ENCODE measurements around the gene KCND3.

The KCND3 gene

GRCh38 chr1:111923766-111924165 is 65.7 kb downstream of the KCND3 start:
- H3K4me3 ChIP-seq (ENCODE audit: low read length), result no peak overlapping the region
- TF ChIP-seq, protein P1, sequence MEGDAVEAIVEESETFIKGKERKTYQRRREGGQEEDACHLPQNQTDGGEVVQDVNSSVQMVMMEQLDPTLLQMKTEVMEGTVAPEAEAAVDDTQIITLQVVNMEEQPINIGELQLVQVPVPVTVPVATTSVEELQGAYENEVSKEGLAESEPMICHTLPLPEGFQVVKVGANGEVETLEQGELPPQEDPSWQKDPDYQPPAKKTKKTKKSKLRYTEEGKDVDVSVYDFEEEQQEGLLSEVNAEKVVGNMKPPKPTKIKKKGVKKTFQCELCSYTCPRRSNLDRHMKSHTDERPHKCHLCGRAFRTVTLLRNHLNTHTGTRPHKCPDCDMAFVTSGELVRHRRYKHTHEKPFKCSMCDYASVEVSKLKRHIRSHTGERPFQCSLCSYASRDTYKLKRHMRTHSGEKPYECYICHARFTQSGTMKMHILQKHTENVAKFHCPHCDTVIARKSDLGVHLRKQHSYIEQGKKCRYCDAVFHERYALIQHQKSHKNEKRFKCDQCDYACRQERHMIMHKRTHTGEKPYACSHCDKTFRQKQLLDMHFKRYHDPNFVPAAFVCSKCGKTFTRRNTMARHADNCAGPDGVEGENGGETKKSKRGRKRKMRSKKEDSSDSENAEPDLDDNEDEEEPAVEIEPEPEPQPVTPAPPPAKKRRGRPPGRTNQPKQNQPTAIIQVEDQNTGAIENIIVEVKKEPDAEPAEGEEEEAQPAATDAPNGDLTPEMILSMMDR (conservative IDR thresholded peaks at IDR 0.05; ENCODE audit: low read length), result no peak
- DNase-seq (ENCODE audit: low read depth), result no peak

DNA sequence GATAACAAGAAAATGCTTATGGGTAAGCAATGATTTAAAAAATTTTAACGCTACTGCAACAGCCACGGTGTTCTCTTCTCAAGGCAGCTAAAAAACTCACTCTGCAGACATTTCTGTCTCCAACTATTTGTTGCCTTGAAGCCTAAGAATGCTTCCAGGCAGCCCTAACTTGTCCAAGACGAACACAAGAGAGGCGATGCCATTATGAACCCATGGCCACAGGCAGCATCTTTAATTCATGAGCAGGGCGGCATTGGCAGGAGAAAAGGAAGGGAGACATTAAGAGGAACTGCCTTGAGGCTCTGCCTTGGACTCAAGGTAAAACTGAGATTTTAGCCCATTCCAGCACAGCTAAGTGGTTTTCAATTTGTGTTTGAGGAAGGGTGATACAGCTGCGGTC is 67.5 kb downstream of the KCND3 start:
- TF ChIP-seq, protein P1 (conservative IDR thresholded peaks at IDR 0.05; ENCODE audit: low read length), result no peak
- H3K4me3 ChIP-seq (ENCODE audit: low read length), result no peak overlapping the region
- DNase-seq (ENCODE audit: low read depth), result no peak

DNA sequence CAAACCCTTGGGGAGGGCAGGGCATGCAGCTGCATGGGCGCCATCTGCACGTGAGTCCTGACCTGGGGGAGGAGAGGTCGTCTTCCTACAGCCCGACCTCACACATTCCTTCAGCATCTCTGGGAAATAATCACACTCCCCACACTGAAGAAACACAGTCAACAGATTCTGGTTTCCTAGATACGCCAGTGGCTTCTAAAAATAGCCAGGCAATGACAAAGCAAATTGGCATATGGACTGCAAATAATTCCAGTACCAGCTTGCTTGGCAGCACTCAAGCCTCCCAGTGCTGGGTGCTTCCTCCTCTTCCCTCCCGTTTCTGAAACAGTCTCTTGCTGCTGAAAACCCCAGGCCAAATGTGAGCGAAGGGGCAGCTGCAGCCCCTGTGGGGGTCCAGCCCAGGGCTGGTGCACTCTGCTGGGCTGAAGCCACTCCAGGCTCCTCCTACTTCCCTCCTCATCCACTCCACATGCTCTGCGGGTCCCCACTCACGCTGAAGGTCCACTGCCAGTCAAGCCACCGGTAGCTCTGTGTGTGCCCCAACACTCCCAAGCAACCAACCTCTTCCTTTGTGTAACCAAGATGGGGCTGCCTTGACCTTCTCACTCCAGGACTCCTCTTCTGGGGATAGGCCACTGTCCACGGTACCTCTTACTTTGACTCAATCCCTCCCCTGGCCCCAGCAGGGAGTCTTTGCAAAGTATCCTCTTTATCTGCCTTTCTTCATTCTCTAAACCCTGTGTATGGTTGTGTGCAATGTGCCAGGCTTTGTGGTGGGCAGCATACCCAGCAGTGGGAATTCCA is 69.0 kb downstream of the KCND3 start:
- TF ChIP-seq, protein P1 (conservative IDR thresholded peaks at IDR 0.05; ENCODE audit: low read length), result no peak
- DNase-seq (ENCODE audit: low read depth), result peak; percentile 71
- no peak overlapping the region for H3K4me3 ChIP-seq (ENCODE audit: low read length)

- no peak overlapping the region for H3K4me3 ChIP-seq (ENCODE audit: low read length)
- DNase-seq (ENCODE audit: low read depth), result no peak
- TF ChIP-seq, protein P1 (conservative IDR thresholded peaks at IDR 0.05; ENCODE audit: low read length), result no peak
Measured at GRCh38 chr1:111911776-111912515, 77.5 kb downstream of the KCND3 start.

DNA sequence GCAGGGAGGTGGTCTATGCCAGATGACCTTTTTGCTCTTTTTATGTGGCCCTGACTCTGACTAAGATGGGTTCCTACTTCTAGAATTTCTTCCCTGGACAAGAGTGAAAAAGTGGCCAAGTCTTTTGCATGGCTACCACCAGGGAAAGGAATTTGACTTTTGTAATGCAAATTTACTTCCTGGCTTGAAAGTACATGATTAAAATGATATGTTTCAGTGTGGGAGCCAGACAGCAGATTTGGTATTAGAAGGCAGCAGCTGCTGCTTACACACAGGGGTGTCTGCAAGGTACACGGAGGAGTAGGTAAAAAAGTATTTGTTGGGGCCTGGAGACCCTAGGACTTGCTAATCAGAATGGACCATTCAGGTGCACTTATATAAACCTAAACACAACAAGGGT is 78.4 kb downstream of the KCND3 start:
- DNase-seq (ENCODE audit: low read depth), result no peak
- TF ChIP-seq, protein P1 (conservative IDR thresholded peaks at IDR 0.05; ENCODE audit: low read length), result no peak
- no peak overlapping the region for H3K4me3 ChIP-seq (ENCODE audit: low read length)

DNA sequence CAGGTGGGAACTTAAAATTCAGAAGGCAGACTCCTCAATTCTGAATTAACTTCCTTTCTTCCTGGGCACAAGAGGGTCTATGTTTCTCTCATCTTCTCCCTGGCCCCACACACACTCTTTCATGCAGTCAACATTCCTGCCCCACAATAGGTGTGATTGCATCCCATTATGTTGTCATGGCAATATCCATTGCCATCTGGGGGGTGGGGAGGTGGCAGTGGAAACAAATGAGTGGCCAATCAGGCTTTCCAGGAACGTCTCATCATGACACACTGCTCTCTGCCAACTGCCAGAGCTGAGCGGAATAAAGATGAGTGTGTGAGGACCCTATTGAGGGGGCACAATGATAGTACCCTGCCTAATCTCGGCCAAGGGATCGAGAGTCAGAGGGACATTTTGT is 80.4 kb downstream of the KCND3 start:
- DNase-seq (ENCODE audit: low read depth), result no peak
- TF ChIP-seq, protein P1 (conservative IDR thresholded peaks at IDR 0.05; ENCODE audit: low read length), result no peak
- H3K4me3 ChIP-seq (ENCODE audit: low read length), result no peak overlapping the region

Measured in AG10803 (cell line).